ENCODE results near the gene PALM.

GRCh38 chr19:660793-661426 is 47.8 kb upstream of the PALM start:
- TF ChIP-seq, protein P1, sequence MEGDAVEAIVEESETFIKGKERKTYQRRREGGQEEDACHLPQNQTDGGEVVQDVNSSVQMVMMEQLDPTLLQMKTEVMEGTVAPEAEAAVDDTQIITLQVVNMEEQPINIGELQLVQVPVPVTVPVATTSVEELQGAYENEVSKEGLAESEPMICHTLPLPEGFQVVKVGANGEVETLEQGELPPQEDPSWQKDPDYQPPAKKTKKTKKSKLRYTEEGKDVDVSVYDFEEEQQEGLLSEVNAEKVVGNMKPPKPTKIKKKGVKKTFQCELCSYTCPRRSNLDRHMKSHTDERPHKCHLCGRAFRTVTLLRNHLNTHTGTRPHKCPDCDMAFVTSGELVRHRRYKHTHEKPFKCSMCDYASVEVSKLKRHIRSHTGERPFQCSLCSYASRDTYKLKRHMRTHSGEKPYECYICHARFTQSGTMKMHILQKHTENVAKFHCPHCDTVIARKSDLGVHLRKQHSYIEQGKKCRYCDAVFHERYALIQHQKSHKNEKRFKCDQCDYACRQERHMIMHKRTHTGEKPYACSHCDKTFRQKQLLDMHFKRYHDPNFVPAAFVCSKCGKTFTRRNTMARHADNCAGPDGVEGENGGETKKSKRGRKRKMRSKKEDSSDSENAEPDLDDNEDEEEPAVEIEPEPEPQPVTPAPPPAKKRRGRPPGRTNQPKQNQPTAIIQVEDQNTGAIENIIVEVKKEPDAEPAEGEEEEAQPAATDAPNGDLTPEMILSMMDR (IDR thresholded peaks at IDR 0.05), result no peak
- TF ChIP-seq REST (IDR thresholded peaks at IDR 0.05) (no peak), CHD4 (IDR thresholded peaks at IDR 0.05; ENCODE audit: borderline replicate concordance) (no peak), JUN (IDR thresholded peaks at IDR 0.05) (no peak), RAD21 (conservative IDR thresholded peaks at IDR 0.05 in 1 of 2, IDR thresholded peaks at IDR 0.05 in 1 of 2) (no peak), HOXA7 (CRISPR knock-in tag; IDR thresholded peaks at IDR 0.05) (no peak), SREBF2 (IDR thresholded peaks at IDR 0.05) (no peak), POLR2A (IDR thresholded peaks at IDR 0.05; ENCODE audit: low read length) (no peak), MYC (IDR thresholded peaks at IDR 0.05; ENCODE audit: borderline replicate concordance, low read length) (no peak)
- TF ChIP-seq, protein P2, sequence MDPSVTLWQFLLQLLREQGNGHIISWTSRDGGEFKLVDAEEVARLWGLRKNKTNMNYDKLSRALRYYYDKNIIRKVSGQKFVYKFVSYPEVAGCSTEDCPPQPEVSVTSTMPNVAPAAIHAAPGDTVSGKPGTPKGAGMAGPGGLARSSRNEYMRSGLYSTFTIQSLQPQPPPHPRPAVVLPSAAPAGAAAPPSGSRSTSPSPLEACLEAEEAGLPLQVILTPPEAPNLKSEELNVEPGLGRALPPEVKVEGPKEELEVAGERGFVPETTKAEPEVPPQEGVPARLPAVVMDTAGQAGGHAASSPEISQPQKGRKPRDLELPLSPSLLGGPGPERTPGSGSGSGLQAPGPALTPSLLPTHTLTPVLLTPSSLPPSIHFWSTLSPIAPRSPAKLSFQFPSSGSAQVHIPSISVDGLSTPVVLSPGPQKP (IDR thresholded peaks at IDR 0.05; ENCODE audit: low read depth, low read length), result no peak

Measured in A549 (cell line).